Kidney (tissue), 14 donors: ENCODE measurements around the gene NRP2. TPM values are rescaled to one million over a fixed set of nuclear protein-coding genes. Genes with fewer than 3 reads are reported as not detected.

Experiments
- DNase-seq, 5 donors: peaks; one replicate each; pipeline ENCODE4 v3.0.0-alpha.2; 2013 to 2020
- FAIRE-seq: peaks from 2 replicates; lab custom pipeline; 2012; peaks lifted over from hg19 to GRCh38; lab: Jason Lieb, UNC
- H3K27ac ChIP-seq, 2 donors: one replicate each; pipeline ENCODE4 v1.7.0; 2013; ENCODE audit warnings: low read depth in 2 of 2, low read length in 2 of 2, inconsistent platforms in 1 of 2
- H3K27me3 ChIP-seq: one replicate; pipeline ENCODE4 v1.7.1; 2013; ENCODE audit warnings: low read length, inconsistent platforms; ENCODE audit not compliant: control insufficient read depth, insufficient read depth
- H3K36me3 ChIP-seq, 3 donors: one replicate each; pipeline versions ENCODE4 v1.7.0 to v1.7.1; 2013; ENCODE audit warnings: low read length in 3 of 3, control low read depth in 1 of 3, inconsistent platforms in 1 of 3; ENCODE audit not compliant: insufficient read depth in 3 of 3, control insufficient read depth in 2 of 3
- H3K4me1 ChIP-seq, 3 donors: one replicate each; pipeline versions ENCODE4 v1.7.0 to v1.7.1; 2013; ENCODE audit warnings: low read length in 3 of 3, inconsistent platforms in 1 of 3, low read depth in 1 of 3; ENCODE audit not compliant: control insufficient read depth in 2 of 3, insufficient read depth in 2 of 3
- H3K4me3 ChIP-seq, 3 donors: one replicate each; pipeline versions ENCODE4 v1.7.0 to v1.8.1; 2013; ENCODE audit warnings: low read length in 3 of 3, control low read depth in 1 of 3, inconsistent platforms in 1 of 3
- H3K9ac ChIP-seq, 3 donors: one replicate each; pipeline versions ENCODE4 v1.7.0 to v1.7.1; 2013; ENCODE audit warnings: low read length in 3 of 3, control low read depth in 1 of 3, inconsistent platforms in 1 of 3
- H3K9me3 ChIP-seq, 3 donors: one replicate each; pipeline versions ENCODE4 v1.7.0 to v1.7.1; 2013; ENCODE audit warnings: low read length in 3 of 3, control low read depth in 1 of 3, inconsistent platforms in 1 of 3; ENCODE audit not compliant: control insufficient read depth in 2 of 3, insufficient read depth in 1 of 3
- CTCF ChIP-seq: IDR thresholded peaks from 3 replicates; pipeline ENCODE4 v1.5.1; 2012; ENCODE audit warnings: mild to moderate bottlenecking, moderate library complexity, borderline replicate concordance; ENCODE audit not compliant: insufficient read depth; ENCODE audit errors: extremely low read depth
- intact Hi-C: fragments of 100-400 bp; cut with DNase I; formaldehyde crosslinking; loops from one replicate; pipeline ENCODE4 v1.11.1; 2022
- polyA plus RNA-seq: library from polyadenylated mRNA; stranded (reverse); fragments of 350-450 nt; fragmentation: Illumina TruSeq; extraction: RNeasy Lipid Tissue Mini Kit (QIAGEN cat#74804); gene quantifications from one replicate; pipeline ENCODE4 v1.2.3, GENCODE V29; 2014; ENCODE audit warnings: low read depth, low replicate concordance; ENCODE audit not compliant: insufficient read depth
- total RNA-seq: library from RNA; stranded (reverse); fragmentation: NEBNext Ultra II Directional; extraction: Animal tissue kit (Norgen Biotek cat#: 25700); gene quantifications from one replicate; pipeline ENCODE4 v1.2.1, GENCODE V29; 2021
- donor health status: control.
- donor health status: control.
- donor health status: control.
- donor health status: control.
- donor health status: control.
- donor health status: DM: yes; HTN: yes; CAD: no.
- donor health status: Normal renal cell carcinoma (clear cell type).

NRP2 gene
- total and polyA plus RNA-seq, 2 donors from 2014 or later = 2.3 to 37.7 TPM

- peaks cover 0 to 6% (median 0%) of the 10 kb centered on the region in 3 donors for H3K9me3 ChIP-seq
- FAIRE-seq = no peak
- intact Hi-C loops = no loop called here
- H3K4me3 ChIP-seq = no peak overlapping the region
- H3K4me1 ChIP-seq = no peaks in the 10 kb centered on the region
- TF ChIP-seq CTCF = no peak
- no peak overlapping the region for H3K27ac ChIP-seq
- H3K27me3 ChIP-seq = no peaks in the 10 kb centered on the region
- DNase-seq = no peak
- H3K9ac ChIP-seq = no peak overlapping the region
- H3K36me3 ChIP-seq = no peaks in the 10 kb centered on the region
Measured at GRCh38 chr2:205637320-205637602, 45.0 kb upstream of the NRP2 start.

GRCh38 chr2:205637779-205638503 lies 44.4 kb upstream of the NRP2 start:
- H3K4me1 ChIP-seq = no peaks in the 10 kb centered on the region
- DNase-seq (no peak), FAIRE-seq (no peak)
- intact Hi-C loops = no loop called here
- no peak overlapping the region for H3K9ac ChIP-seq
- TF ChIP-seq CTCF = no peak
- no peaks in the 10 kb centered on the region for H3K27me3 ChIP-seq
- H3K9me3 ChIP-seq = peaks cover 0 to 6% (median 0%) of the 10 kb centered on the region in 3 donors
- no peaks in the 10 kb centered on the region for H3K36me3 ChIP-seq
- H3K4me3 ChIP-seq = no peak overlapping the region
- no peak overlapping the region for H3K27ac ChIP-seq

- FAIRE-seq (no peak), DNase-seq (no peak)
- H3K4me1 ChIP-seq = no peaks in the 10 kb centered on the region
- no peak for TF ChIP-seq CTCF
- no peak overlapping the region for H3K27ac ChIP-seq
- no peaks in the 10 kb centered on the region for H3K36me3 ChIP-seq
- intact Hi-C loops = no loop called here
- peaks cover 0 to 6% (median 0%) of the 10 kb centered on the region in 3 donors for H3K9me3 ChIP-seq
- no peak overlapping the region for H3K9ac ChIP-seq
- H3K27me3 ChIP-seq = no peaks in the 10 kb centered on the region
- no peak overlapping the region for H3K4me3 ChIP-seq
Measured at GRCh38 chr2:205640716-205641115, 41.6 kb upstream of the NRP2 start.
